RPMI8226 (cell line): ENCODE data around the gene ADRB1.
A peak's percentile ranks its signal among the peaks of the same experiment; 100 is the strongest.

Experiments
- DNase-seq: peaks from one replicate; pipeline ENCODE4 v3.0.0-alpha.2; 2015

ADRB1 gene

DNA sequence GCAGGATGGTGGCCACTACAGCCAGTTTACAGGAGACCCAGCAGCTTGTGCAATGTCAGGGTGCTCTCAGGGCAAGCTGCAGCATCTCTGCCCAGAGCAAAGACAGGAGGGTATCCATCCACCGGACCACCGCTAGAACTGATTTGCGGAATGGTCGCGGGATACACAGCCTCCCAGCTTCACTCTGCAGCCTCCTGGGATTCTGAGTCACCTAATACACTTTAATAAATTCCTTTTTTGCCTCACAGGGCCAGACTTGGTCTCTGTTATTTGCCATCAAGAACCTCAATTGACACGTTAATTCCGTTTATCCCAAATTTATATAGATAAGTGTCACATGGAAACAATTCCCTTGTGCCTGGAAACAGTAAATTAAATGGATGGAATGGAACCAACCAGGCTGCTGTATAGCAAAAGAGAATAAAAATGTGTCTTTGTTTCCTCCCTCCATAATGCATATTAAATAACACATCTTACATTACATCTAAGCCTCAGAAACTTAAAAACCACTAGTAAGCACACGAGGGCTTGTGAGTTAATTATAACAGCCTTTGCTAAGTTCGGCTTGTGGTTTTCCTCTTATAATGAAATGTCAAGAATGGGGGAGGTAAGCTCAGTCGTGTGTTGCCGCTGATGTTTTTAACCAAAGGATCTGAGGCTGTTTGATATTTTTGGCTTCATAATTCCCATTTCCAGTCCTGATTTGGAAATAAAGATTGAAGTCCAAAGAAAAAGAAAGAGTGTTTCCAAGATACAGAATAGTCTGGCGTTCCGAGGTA lies 52.1 kb downstream of the ADRB1 start:
- peak; percentile 41 for DNase-seq
